K562 (cell line): ENCODE measurements around the gene PRKX. TPM values are rescaled to one million over a fixed set of nuclear protein-coding genes. Genes with fewer than 3 reads are reported as not detected.

Source experiments
- ATAC-seq: fragments of 200-7000 bp; cut with Tn5 transposase; 3 replicates; pipeline ENCODE4 v1.9.1; 2020; ENCODE audit warnings: moderate library complexity
- Bru-seq: library from RNA; stranded (reverse); fragments of 400-500 nt; gene quantifications from one replicate; lab custom pipeline; 2021; lab: Mats Ljungman, UMichigan
- BruChase-seq, 2 experiments: library from RNA; stranded (reverse); fragments of 400-500 nt; gene quantifications; one replicate each; lab custom pipeline; 2021; lab: Mats Ljungman, UMichigan
- BruUV-seq: library from RNA; stranded (reverse); fragments of 400-500 nt; replicated peaks from 2 replicates; lab custom pipeline; 2021; lab: Mats Ljungman, UMichigan
- CTCF ChIA-PET: fragments of 300-600 bp; formaldehyde crosslinking; extraction: SDS; loops from one replicate; lab custom pipeline; 2021; ENCODE audit warnings: low intra/inter-chr PET ratio; lab: Yijun Ruan, JAX
- POLR2A ChIA-PET: fragments of 300-600, 350-650 bp; sonication (Branson Sonifier 250); formaldehyde crosslinking; extraction: SDS; loops from one replicate; lab custom pipeline; 2021; ENCODE audit warnings: antibody characterized with exemption, inconsistent platforms; lab: Yijun Ruan, JAX
- DNase-seq, 4 experiments: peaks; one replicate each; pipeline versions ENCODE4 v3.0.0 to v3.0.0-alpha.2; 2011 to 2018; ENCODE audit warnings: low spot score in 3 of 4, mixed read lengths in 3 of 4; ENCODE audit errors: extremely low read depth in 1 of 4
- FAIRE-seq: peaks from 2 replicates; lab custom pipeline; 2011; peaks lifted over from hg19 to GRCh38; lab: Jason Lieb, UNC
- H2AFZ ChIP-seq: 2 replicates; pipeline ENCODE4 v1.6.0; 2011; ENCODE audit warnings: low read depth, low read length, control low read depth, inconsistent platforms
- H3K27ac ChIP-seq: fragments of 200-600 bp; 3 replicates; pipeline ENCODE4 v1.8.0; 2011; ENCODE audit warnings: low read depth, mild to moderate bottlenecking, control low read depth, inconsistent platforms, low read length, moderate library complexity, mixed read lengths; ENCODE audit errors: extremely low read depth
- H3K27me3 ChIP-seq, 2 experiments: fragments of 300-600 bp in 1 of 2; 2 replicates in 1 of 2; 3 replicates in 1 of 2; pipeline versions ENCODE4 v1.6.0 to v1.8.0; 2011; ENCODE audit warnings: inconsistent platforms in 2 of 2, low read length in 2 of 2, mild to moderate bottlenecking in 1 of 2, mixed read lengths in 1 of 2, moderate library complexity in 1 of 2; ENCODE audit not compliant: control insufficient read depth in 2 of 2, insufficient read depth in 2 of 2
- H3K36me3 ChIP-seq: fragments of 300-600 bp; 3 replicates; pipeline ENCODE4 v1.8.0; 2011; ENCODE audit warnings: mild to moderate bottlenecking, low read length, inconsistent platforms; ENCODE audit not compliant: control insufficient read depth, insufficient read depth
- H3K4me1 ChIP-seq, 2 experiments: fragments of 200-600 bp in 1 of 2; replicated peaks in 1 of 2; 2 replicates in 1 of 2; 3 replicates in 1 of 2; pipeline versions ENCODE4 v1.5.1 to v1.8.0; 2011; ENCODE audit warnings: inconsistent platforms in 2 of 2, low read length in 2 of 2, mild to moderate bottlenecking in 1 of 2, mixed read lengths in 1 of 2, moderate library complexity in 1 of 2; ENCODE audit not compliant: control insufficient read depth in 2 of 2, insufficient read depth in 2 of 2
- H3K4me2 ChIP-seq: 2 replicates; pipeline ENCODE4 v1.6.1; 2011; ENCODE audit warnings: low read length, control low read depth, inconsistent platforms, mixed read lengths; ENCODE audit not compliant: insufficient read depth
- H3K4me3 ChIP-seq: fragments of 200-600 bp; sonication (generic), shearing (Covaris generic); 2 replicates; pipeline ENCODE4 v1.5.1; 2016; ENCODE audit warnings: control low read depth, inconsistent platforms
- H3K79me2 ChIP-seq: fragments of 200-600 bp; 3 replicates; pipeline ENCODE4 v1.8.0; 2011; ENCODE audit warnings: low read length, inconsistent platforms; ENCODE audit not compliant: control insufficient read depth, insufficient read depth
- H3K9ac ChIP-seq, 2 experiments: 2 replicates each; pipeline versions ENCODE4 v1.6.0 to v1.6.1; 2011; ENCODE audit warnings: low read depth in 2 of 2, low read length in 2 of 2, control low read depth in 1 of 2, inconsistent platforms in 1 of 2, mild to moderate bottlenecking in 1 of 2, mixed read lengths in 1 of 2; ENCODE audit not compliant: insufficient read depth in 1 of 2
- H3K9me1 ChIP-seq: one replicate; pipeline ENCODE4 v1.6.0; 2011; ENCODE audit warnings: inconsistent platforms, mild to moderate bottlenecking, low read length, moderate library complexity; ENCODE audit not compliant: control insufficient read depth, insufficient read depth
- H3K9me3 ChIP-seq: replicated peaks from 2 replicates; pipeline ENCODE4 v1.5.1; 2011; ENCODE audit warnings: low read depth, low read length, inconsistent platforms; ENCODE audit not compliant: control insufficient read depth, insufficient read depth
- H4K20me1 ChIP-seq: replicated peaks from 2 replicates; pipeline ENCODE4 v1.6.1; 2011; ENCODE audit warnings: low read length, inconsistent platforms, mixed read lengths; ENCODE audit not compliant: control insufficient read depth, insufficient read depth
- MAZ ChIP-seq, 2 experiments: fragments of 450-650 bp in 1 of 2; sonication (generic) in 1 of 2; formaldehyde crosslinking; IDR thresholded peaks in 1 of 2; conservative IDR thresholded peaks in 1 of 2; 2 replicates each; pipeline versions ENCODE4 v1.4.0 to v1.5.0; 2020; ENCODE audit warnings: mild to moderate bottlenecking in 1 of 2, missing genetic modification reagents in 1 of 2
- MYC ChIP-seq, 2 experiments: fragments of 250-450 bp in 1 of 2; sonication (Bioruptor Pico) in 1 of 2; IDR thresholded peaks; 2 replicates each; pipeline versions ENCODE4 v1.5.1 to v1.6.1; 2012 to 2021; ENCODE audit warnings: low read depth in 2 of 2, borderline replicate concordance in 1 of 2, improper control_type of control experiment in 1 of 2, low read length in 1 of 2, mild to moderate bottlenecking in 1 of 2, moderate library complexity in 1 of 2
- NONO ChIP-seq, 2 experiments: fragments of 200-400 bp in 1 of 2; fragments of 450-650 bp in 1 of 2; formaldehyde crosslinking in 1 of 2; IDR thresholded peaks; 2 replicates each; pipeline ENCODE4 v1.6.1; 2017; ENCODE audit warnings: low read depth in 2 of 2, mild to moderate bottlenecking in 2 of 2, moderate library complexity in 2 of 2, low read length in 1 of 2
- NRF1 ChIP-seq, 2 experiments: fragments of 450-650 bp; IDR thresholded peaks in 1 of 2; conservative IDR thresholded peaks in 1 of 2; 2 replicates each; pipeline ENCODE4 v1.6.1; 2014; ENCODE audit warnings: mild to moderate bottlenecking in 2 of 2
- RBFOX2 ChIP-seq: fragments of 200-400 bp; formaldehyde crosslinking; IDR thresholded peaks from 2 replicates; pipeline ENCODE4 v1.6.1; 2017; ENCODE audit warnings: low read depth, mild to moderate bottlenecking, low read length, moderate library complexity
- SIN3A ChIP-seq, 2 experiments: fragments of 150-350 bp in 1 of 2; IDR thresholded peaks; 2 replicates each; pipeline ENCODE4 v1.6.1; 2011 to 2016; ENCODE audit warnings: borderline replicate concordance in 2 of 2, low read depth in 2 of 2, low read length in 2 of 2, mild to moderate bottlenecking in 2 of 2, moderate library complexity in 2 of 2; ENCODE audit not compliant: control insufficient read depth in 1 of 2
- TAF1 ChIP-seq: IDR thresholded peaks from 2 replicates; pipeline ENCODE4 v1.6.1; 2011; ENCODE audit warnings: mild to moderate bottlenecking, low read length, moderate library complexity; ENCODE audit not compliant: insufficient read depth, control insufficient read depth, severe bottlenecking; ENCODE audit errors: extremely low read depth
- YY1 ChIP-seq, 3 experiments: IDR thresholded peaks; 2 replicates each; pipeline ENCODE4 v1.6.1; 2011; ENCODE audit warnings: low read length in 2 of 3, mild to moderate bottlenecking in 2 of 3, moderate library complexity in 2 of 3, borderline replicate concordance in 1 of 3, control low read depth in 1 of 3, low read depth in 1 of 3; ENCODE audit not compliant: insufficient read depth in 3 of 3, insufficient replicate concordance in 2 of 3, control insufficient read depth in 1 of 3, insufficient read length in 1 of 3; ENCODE audit errors: extremely low read depth in 1 of 3
- ZBTB1 ChIP-seq: sonication (generic); formaldehyde crosslinking; IDR thresholded peaks from 2 replicates; pipeline ENCODE4 v1.8.1; 2023; ENCODE audit warnings: missing genetic modification reagents, low read depth, mild to moderate bottlenecking, borderline replicate concordance
- ZNF740 ChIP-seq, 3 experiments: fragments of 200-800 bp in 1 of 3; sonication (Bioruptor generic) in 1 of 3; sonication (generic) in 1 of 3; formaldehyde crosslinking in 1 of 3; IDR thresholded peaks; 2 replicates each; pipeline versions ENCODE4 v1.6.1 to v1.8.0; 2016 to 2022; ENCODE audit warnings: mild to moderate bottlenecking in 2 of 3, missing compliant biosample characterization in 2 of 3, missing genetic modification characterization in 2 of 3, missing genetic modification reagents in 1 of 3
- WGBS: fragments of 100-300 bp; shearing (Covaris generic); methylation state at CpG from one replicate; pipeline ENCODE4 v1.1.6; 2016; ENCODE audit warnings: low coverage, mixed read lengths; ENCODE audit not compliant: insufficient coverage; ENCODE audit errors: missing lambda C conversion rate; 5-methylcytosine and 5-hydroxymethylcytosine counted together
- in situ Hi-C: fragments of 300-500 bp; cut with MboI; formaldehyde crosslinking; loops from 4 replicates; pipeline ENCODE4 v1.15.0; 2018; ENCODE audit warnings: inconsistent platforms, mixed read lengths
- intact Hi-C: fragments of 100-400 bp; cut with micrococcal nuclease; formaldehyde crosslinking; loops from 2 replicates; pipeline ENCODE4 v1.14.2; 2022
- long read RNA-seq, 3 experiments: library from polyadenylated mRNA in 2 of 3; library from RNA in 1 of 3; unstranded in 2 of 3; stranded (forward) in 1 of 3; transcript quantifications; one replicate each; pipeline ENCODE4 v2.0.0, GENCODE V29; 2019 to 2022
- polyA minus RNA-seq, 3 experiments: library from RNA; depleted of rRNA, polyadenylated mRNA; stranded (reverse); fragments of >200 nt; gene quantifications; 2 replicates each; pipeline ENCODE4 v1.2.3, GENCODE V29; 2011
- polyA plus RNA-seq, 8 experiments: library from polyadenylated mRNA; depleted of rRNA in 4 of 8; stranded (reverse) in 5 of 8; unstranded in 3 of 8; fragments of >200 nt; fragmentation: Nextera tagmentation in 2 of 8; fragmentation: Illumina TruSeq in 1 of 8; extraction: Ambion mirVana in 2 of 8; extraction: Trizol in 1 of 8; gene quantifications; 2 replicates each; pipeline versions ENCODE4 v1.2.1 to v1.2.3, GENCODE V29; 2011 to 2014; ENCODE audit warnings: inconsistent platforms in 1 of 8, missing spikeins in 1 of 8
- total RNA-seq, 7 experiments: library from RNA; depleted of rRNA in 6 of 7; stranded (reverse); fragments of >200 nt in 6 of 7; fragmentation: Illumina TruSeq in 2 of 7; extraction: Trizol in 2 of 7; gene quantifications; 2 replicates each; pipeline versions ENCODE4 v1.2.1 to v1.2.3, GENCODE V29; 2011 to 2021; ENCODE audit warnings: low replicate concordance in 1 of 7

Gene PRKX
- total RNA-seq (2011; cell fraction: chromatin; rRNA removed; ENCODE audit: low replicate concordance): 42.6 and 68.8 TPM in 2 replicates
- total RNA-seq (2011; cell fraction: nucleolus; rRNA removed): 19.3 and 28.0 TPM in 2 replicates
- total RNA-seq (2011; cell fraction: nucleoplasm; rRNA removed): 27.3 and 31.7 TPM in 2 replicates
- total RNA-seq (2014; rRNA removed): 14.0 and 20.6 TPM in 2 replicates
- total RNA-seq (2014; rRNA removed; fragmentation: Illumina TruSeq; extraction: Trizol): 27.1 and 27.7 TPM in 2 replicates
- 22.0 and 23.7 TPM in 2 replicates for total RNA-seq (2015; rRNA removed; fragmentation: Illumina TruSeq; extraction: Trizol)
- 28.6 and 29.4 TPM in 2 replicates for total RNA-seq (2021)
- 16.1 and 23.8 TPM in 2 replicates for polyA plus RNA-seq (2011; rRNA removed)
- 7.5 and 10.7 TPM in 2 replicates for polyA plus RNA-seq (2011; cell fraction: cytosol; rRNA removed)
- 7.4 and 10.8 TPM in 2 replicates for polyA plus RNA-seq (2011; cell fraction: nucleus; rRNA removed)
- 12.1 and 16.4 TPM in 2 replicates for polyA plus RNA-seq (2012)
- 23.6 and 26.1 TPM in 2 replicates for polyA plus RNA-seq (2014; fragmentation: Illumina TruSeq; extraction: Trizol)
- polyA plus RNA-seq (2014; fragmentation: Nextera tagmentation; extraction: Ambion mirVana): 1 to 10 TPM; 3.3 to 4.5 TPM
- polyA plus RNA-seq (2014; rRNA removed): 17.0 and 21.9 TPM in 2 replicates
- 20.5 and 30.4 TPM in 2 replicates for polyA minus RNA-seq (2011; rRNA and poly(A)+ RNA removed)
- 11.7 and 14.1 TPM in 2 replicates for polyA minus RNA-seq (2011; cell fraction: cytosol; rRNA and poly(A)+ RNA removed)
- 11.3 and 11.8 TPM in 2 replicates for polyA minus RNA-seq (2011; cell fraction: nucleus; rRNA and poly(A)+ RNA removed)
- Bru-seq, nascent RNA: percentile 72 among the genes with signal in this experiment
- percentile 72 among the genes with signal in this experiment for BruChase-seq, experiment 1, labeled RNA remaining after a 2-hour chase
- percentile 71 among the genes with signal in this experiment for BruChase-seq, experiment 2, labeled RNA remaining after a 6-hour chase
- long read RNA-seq, experiment 1, full-length matches to known transcripts: 70 of 200 reads
- long read RNA-seq, experiment 1, partial matches to known transcripts: 12 of 200 reads
- long read RNA-seq, experiment 1, other reads (novel, unspliced or antisense): 118 of 200 reads
- long read RNA-seq, experiment 2, full-length matches to known transcripts: 1 of 33 reads
- long read RNA-seq, experiment 2, partial matches to known transcripts: 0 of 33 reads
- long read RNA-seq, experiment 2, other reads (novel, unspliced or antisense): 32 of 33 reads
- long read RNA-seq, experiment 3, full-length matches to known transcripts: 5 of 10 reads
- long read RNA-seq, experiment 3, partial matches to known transcripts: 2 of 10 reads
- long read RNA-seq, experiment 3, other reads (novel, unspliced or antisense): 3 of 10 reads

GRCh38 chrX:3713225-3713936 is at the start of gene PRKX:
TSS of gene PRKX (minus strand) at chrX:3713649. CDS start at chrX:3713253, 396 bp downstream.
- Histone ChIP-seq H3K9me1 (no peaks in the 10 kb centered on the region), H2AFZ (peak within 1 kb of the TSS; percentile 84), H3K36me3 (peaks cover 8% of the 10 kb centered on the region; the same call in 1 of the 3 replicates), H3K27ac (peak within 1 kb of the TSS; percentile 78), H3K9me3 (no peaks in the 10 kb centered on the region), H3K4me1 (peaks cover 3 to 25% of the 10 kb centered on the region in 2 experiments; a peak in 4 of 5 replicates), H3K79me2 (peaks cover 41% of the 10 kb centered on the region), H3K27me3 (no peaks in the 10 kb centered on the region), H3K4me3 (peak within 1 kb of the TSS; percentile 74), H4K20me1 (no peaks in the 10 kb centered on the region; the same call in 1 of the 2 replicates), H3K4me2 (peak within 1 kb of the TSS; percentile 82), H3K9ac (peak within 1 kb of the TSS; percentile 63 to 93)
- no peak for FAIRE-seq
- no TSS peak for BruUV-seq
- DNase-seq: peak; percentile 71 to 86 (median 84)
- CTCF ChIA-PET: no interaction called here
- ATAC-seq: peak; percentile 89
- intact Hi-C loops (loop anchor here (5.0 to 10.0 kb wide), 2 partner anchors 59 to 99 kb away; no protein-coding TSS in a partner anchor), in situ Hi-C loops (no loop called here)
- POLR2A ChIA-PET: no interaction called here
- WGBS: 0% methylated on average over 7 of the region's 97 CpGs
- peak in 1 of 2 experiments; percentile 9; a peak in 2 of 4 replicates for TF ChIP-seq NRF1 (conservative IDR thresholded peaks at IDR 0.05 in 1 of 2, IDR thresholded peaks at IDR 0.05 in 1 of 2)
- TF ChIP-seq TAF1: peak; percentile 32
- TF ChIP-seq RBFOX2: peak; percentile 73
- TF ChIP-seq YY1 (IDR thresholded peaks at IDR 0.05; ENCODE audit: borderline replicate concordance in 1 of 3, control insufficient read depth in 1 of 3, extremely low read depth in 1 of 3, insufficient read depth in 3 of 3, insufficient read length in 1 of 3, insufficient replicate concordance in 2 of 3, low read depth in 1 of 3, low read length in 2 of 3): peak in 1 of 3 experiments; percentile 58
- peak in 1 of 2 experiments; percentile 43; a peak in 2 of 4 replicates for TF ChIP-seq NONO (IDR thresholded peaks at IDR 0.05; ENCODE audit: low read depth in 2 of 2, low read length in 1 of 2)
- no peak for TF ChIP-seq ZBTB1 (CRISPR knock-in tag)
- peak; percentile 66 for TF ChIP-seq MYC (IDR thresholded peaks at IDR 0.05; ENCODE audit: low read depth, low read length)
- TF ChIP-seq MYC (CRISPR knock-in tag; IDR thresholded peaks at IDR 0.05; ENCODE audit: borderline replicate concordance, low read depth): no peak
- peak in 1 of 2 experiments; percentile 19; a peak in 1 of 4 replicates for TF ChIP-seq SIN3A (IDR thresholded peaks at IDR 0.05; ENCODE audit: borderline replicate concordance in 2 of 2, control insufficient read depth in 1 of 2, low read depth in 2 of 2, low read length in 2 of 2)
- TF ChIP-seq ZNF740 (CRISPR knock-in tag; IDR thresholded peaks at IDR 0.05): peak; percentile 58; the same call in 1 of the 2 replicates
- peak in 1 of 2 experiments; percentile 54; a peak in 1 of 4 replicates for TF ChIP-seq ZNF740 (tag; IDR thresholded peaks at IDR 0.05)
- TF ChIP-seq MAZ (CRISPR knock-in tag; conservative IDR thresholded peaks at IDR 0.05 in 1 of 2, IDR thresholded peaks at IDR 0.05 in 1 of 2): 0 out of 4 replicates have a peak, but pooled peaks of 1 of the 2 experiments have one; percentile 20
